BLaER1 treated with 17β-estradiol and CSF1 and Interleukin-3, amounts not matched to agents 10 nM and 100 nM (cell line): Measurements from ENCODE around the gene USP40.

ENCODE experiments used
- H3K27ac ChIP-seq, 11 experiments: shearing (Covaris generic); formaldehyde crosslinking; 2 replicates each; pipeline ENCODE4 v1.8.1; 2022
- H3K27me3 ChIP-seq, 11 experiments: shearing (Covaris generic); formaldehyde crosslinking; 2 replicates each; pipeline ENCODE4 v1.8.1; 2022
- H3K36me3 ChIP-seq, 11 experiments: shearing (Covaris generic); formaldehyde crosslinking; 2 replicates each; pipeline ENCODE4 v1.8.1; 2022
- H3K4me1 ChIP-seq, 10 experiments: shearing (Covaris generic); formaldehyde crosslinking; 2 replicates each; pipeline ENCODE4 v1.8.1; 2022
- H3K4me2 ChIP-seq, 11 experiments: shearing (Covaris generic); formaldehyde crosslinking; 2 replicates each; pipeline ENCODE4 v1.8.1; 2022
- H3K4me3 ChIP-seq, 10 experiments: shearing (Covaris generic); formaldehyde crosslinking; 2 replicates each; pipeline ENCODE4 v1.8.1; 2022
- H3K9ac ChIP-seq, 11 experiments: shearing (Covaris generic); formaldehyde crosslinking; 2 replicates each; pipeline ENCODE4 v1.8.1; 2022
- H3K9me3 ChIP-seq, 11 experiments: shearing (Covaris generic); formaldehyde crosslinking; replicated peaks in 1 of 11; 2 replicates each; pipeline ENCODE4 v1.8.1; 2022
- H4K20me1 ChIP-seq, 11 experiments: shearing (Covaris generic); formaldehyde crosslinking; 2 replicates each; pipeline ENCODE4 v1.8.1; 2022
- Cebpa-rat ChIP-seq, 11 experiments: shearing (Covaris generic); IDR thresholded peaks; 2 replicates each; pipeline ENCODE4 v1.8.1; 2022

The USP40 gene

DNA sequence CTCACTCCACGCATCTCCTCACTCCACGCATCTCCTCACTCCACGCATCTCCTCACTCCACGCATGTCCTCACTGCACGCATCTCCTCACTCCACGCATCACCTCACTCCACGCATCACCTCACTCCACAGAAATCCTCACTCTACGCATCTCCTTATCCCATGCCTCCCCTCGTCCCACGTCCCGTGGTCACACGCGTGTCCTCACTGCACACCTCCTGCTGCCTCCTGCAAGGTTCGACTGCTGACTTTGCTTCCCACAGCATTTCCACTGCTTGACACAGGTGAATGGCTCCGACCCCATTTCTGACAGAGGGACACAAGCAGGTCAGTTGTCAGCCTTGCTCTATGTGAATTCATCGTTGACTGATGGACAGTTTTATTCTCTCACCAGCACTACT lies 103.0 kb downstream of the USP40 start:
- no peak overlapping the region for H3K9ac ChIP-seq
- H3K4me2 ChIP-seq = no peak overlapping the region
- no peak overlapping the region for H3K4me3 ChIP-seq
- H4K20me1 ChIP-seq = peaks cover 0 to 98% (median 87%) of the 10 kb centered on the region in 11 experiments; a peak in 18 of 22 replicates
- H3K4me1 ChIP-seq = no peaks in the 10 kb centered on the region
- H3K36me3 ChIP-seq = peaks cover 95 to 100% (median 99%) of the 10 kb centered on the region in 11 experiments
- no peaks in the 10 kb centered on the region for H3K27me3 ChIP-seq
- no peak for TF ChIP-seq Cebpa-rat (IDR thresholded peaks at IDR 0.05)
- H3K27ac ChIP-seq = no peak overlapping the region
- no peaks in the 10 kb centered on the region for H3K9me3 ChIP-seq

DNA sequence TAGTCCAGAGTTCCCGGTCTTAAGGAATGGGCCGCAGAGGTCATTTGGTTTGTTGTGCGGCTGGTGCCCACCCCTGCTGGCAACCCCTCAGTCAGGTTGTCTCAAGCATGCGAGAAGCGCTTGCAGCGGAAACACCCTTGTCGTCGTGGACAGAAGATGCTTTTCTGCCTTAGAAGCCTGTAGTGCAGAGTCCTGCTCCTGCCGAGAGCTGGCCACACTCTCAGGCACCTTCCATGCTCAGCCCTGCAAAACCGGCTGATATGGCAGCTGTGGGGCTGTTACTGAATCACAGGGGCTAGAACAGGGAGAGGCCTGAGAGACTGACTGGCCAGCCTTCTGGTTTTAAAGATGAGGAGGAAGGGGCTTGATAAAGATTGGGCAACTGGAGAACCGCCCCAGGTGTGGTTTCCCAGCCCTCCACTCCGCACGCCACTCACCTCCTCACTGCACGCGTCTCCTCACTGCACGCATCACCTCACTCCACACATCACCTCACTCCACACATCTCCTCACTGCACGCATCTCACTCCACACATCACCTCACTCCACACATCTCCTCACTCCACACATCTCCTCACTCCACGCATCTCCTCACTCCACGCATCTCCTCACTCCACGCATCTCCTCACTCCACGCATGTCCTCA lies 103.6 kb downstream of the USP40 start:
- no peak for TF ChIP-seq Cebpa-rat (IDR thresholded peaks at IDR 0.05)
- Histone ChIP-seq H3K9ac (no peak overlapping the region), H3K36me3 (peaks cover 95 to 100% (median 99%) of the 10 kb centered on the region in 11 experiments), H4K20me1 (peaks cover 0 to 97% (median 87%) of the 10 kb centered on the region in 11 experiments; a peak in 18 of 22 replicates), H3K27ac (no peak overlapping the region), H3K4me2 (no peak overlapping the region), H3K9me3 (no peaks in the 10 kb centered on the region), H3K4me1 (no peaks in the 10 kb centered on the region), H3K27me3 (no peaks in the 10 kb centered on the region), H3K4me3 (no peak overlapping the region)

- peaks cover 95 to 100% (median 99%) of the 10 kb centered on the region in 11 experiments for H3K36me3 ChIP-seq
These were observed 104.3 kb downstream of the USP40 start for GRCh38 chr2:233462202-233462785.

GRCh38 chr2:233461481-233461891 lies 105.1 kb downstream of the USP40 start:
- no peak for TF ChIP-seq Cebpa-rat (IDR thresholded peaks at IDR 0.05)

More at GRCh38 chr2:233462202-233462785, 104.3 kb downstream of the USP40 start:
- H3K9ac ChIP-seq = no peak overlapping the region
- H4K20me1 ChIP-seq = peaks cover 0 to 97% (median 88%) of the 10 kb centered on the region in 11 experiments; a peak in 18 of 22 replicates
- no peak overlapping the region for H3K4me3 ChIP-seq
- no peak for TF ChIP-seq Cebpa-rat (IDR thresholded peaks at IDR 0.05)
- H3K27me3 ChIP-seq = no peaks in the 10 kb centered on the region
- H3K4me2 ChIP-seq = no peak overlapping the region
- H3K9me3 ChIP-seq = no peaks in the 10 kb centered on the region
- no peak overlapping the region for H3K27ac ChIP-seq
- H3K4me1 ChIP-seq = no peaks in the 10 kb centered on the region

GRCh38 chr2:233460726-233461441 lies 105.7 kb downstream of the USP40 start:
- peaks cover 0 to 99% (median 88%) of the 10 kb centered on the region in 11 experiments; a peak in 18 of 22 replicates for H4K20me1 ChIP-seq
- no peaks in the 10 kb centered on the region for H3K9me3 ChIP-seq
- H3K4me3 ChIP-seq = no peak overlapping the region
- no peak overlapping the region for H3K4me2 ChIP-seq
- H3K4me1 ChIP-seq = no peaks in the 10 kb centered on the region
- TF ChIP-seq Cebpa-rat (IDR thresholded peaks at IDR 0.05) = no peak
- H3K27me3 ChIP-seq = no peaks in the 10 kb centered on the region
- no peak overlapping the region for H3K27ac ChIP-seq
- peaks cover 98 to 100% (median 99%) of the 10 kb centered on the region in 11 experiments for H3K36me3 ChIP-seq
- no peak overlapping the region for H3K9ac ChIP-seq

More at GRCh38 chr2:233461481-233461891, 105.1 kb downstream of the USP40 start:
- H4K20me1 ChIP-seq = peaks cover 0 to 97% (median 88%) of the 10 kb centered on the region in 11 experiments; a peak in 18 of 22 replicates
- H3K4me3 ChIP-seq = no peak overlapping the region
- peaks cover 95 to 100% (median 99%) of the 10 kb centered on the region in 11 experiments for H3K36me3 ChIP-seq
- H3K9ac ChIP-seq = no peak overlapping the region
- H3K4me2 ChIP-seq = no peak overlapping the region
- no peaks in the 10 kb centered on the region for H3K4me1 ChIP-seq
- H3K27ac ChIP-seq = no peak overlapping the region
- no peaks in the 10 kb centered on the region for H3K27me3 ChIP-seq
- H3K9me3 ChIP-seq = no peaks in the 10 kb centered on the region

- Histone ChIP-seq H3K27ac (no peak overlapping the region), H3K36me3 (peaks cover 99 to 100% (median 100%) of the 10 kb centered on the region in 11 experiments), H3K4me3 (no peak overlapping the region), H3K4me1 (peaks cover 0 to 11% (median 0%) of the 10 kb centered on the region in 10 experiments; a peak in 3 of 20 replicates), H3K27me3 (no peaks in the 10 kb centered on the region), H3K9me3 (no peaks in the 10 kb centered on the region), H3K4me2 (no peak overlapping the region), H3K9ac (no peak overlapping the region), H4K20me1 (peaks cover 0 to 99% (median 93%) of the 10 kb centered on the region in 11 experiments; a peak in 18 of 22 replicates)
- TF ChIP-seq Cebpa-rat (IDR thresholded peaks at IDR 0.05) = no peak
These were observed 107.2 kb downstream of the USP40 start for GRCh38 chr2:233459426-233459825.

DNA sequence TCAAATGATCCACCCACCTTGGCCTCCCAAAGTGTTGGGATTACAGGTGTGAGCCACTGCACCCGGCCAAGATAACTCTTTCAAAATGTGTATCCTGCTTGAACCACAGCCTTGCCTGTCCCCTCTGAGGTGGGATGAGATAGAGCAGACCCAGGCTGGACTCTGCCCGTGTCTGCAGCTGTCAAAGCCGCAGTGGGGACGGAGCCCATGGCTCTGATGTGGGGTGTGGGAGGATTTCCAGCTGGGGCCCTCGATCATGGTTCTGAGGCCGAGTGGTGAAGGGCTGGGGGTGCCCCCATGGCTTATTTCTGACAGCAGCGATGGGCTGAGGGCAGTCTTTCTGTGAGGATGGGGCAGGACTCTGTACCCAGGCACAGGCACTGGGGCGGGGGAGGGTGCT lies 107.8 kb downstream of the USP40 start:
- no peaks in the 10 kb centered on the region for H3K27me3 ChIP-seq
- H4K20me1 ChIP-seq = peaks cover 0 to 99% (median 92%) of the 10 kb centered on the region in 11 experiments; a peak in 18 of 22 replicates
- no peaks in the 10 kb centered on the region for H3K9me3 ChIP-seq
- H3K4me2 ChIP-seq = no peak overlapping the region
- no peak for TF ChIP-seq Cebpa-rat (IDR thresholded peaks at IDR 0.05)
- H3K9ac ChIP-seq = no peak overlapping the region
- peaks cover 99 to 100% (median 100%) of the 10 kb centered on the region in 11 experiments for H3K36me3 ChIP-seq
- peaks cover 0 to 11% (median 0%) of the 10 kb centered on the region in 10 experiments; a peak in 3 of 20 replicates for H3K4me1 ChIP-seq
- H3K27ac ChIP-seq = no peak overlapping the region
- no peak overlapping the region for H3K4me3 ChIP-seq

- Histone ChIP-seq H3K4me1 (peaks cover 0 to 11% (median 0%) of the 10 kb centered on the region in 10 experiments; a peak in 3 of 20 replicates), H3K27ac (no peak overlapping the region), H3K9ac (no peak overlapping the region), H3K4me3 (no peak overlapping the region), H4K20me1 (peaks cover 0 to 100% (median 96%) of the 10 kb centered on the region in 11 experiments; a peak in 18 of 22 replicates), H3K36me3 (peaks cover 100% of the 10 kb centered on the region in 11 experiments), H3K4me2 (no peak overlapping the region), H3K27me3 (no peaks in the 10 kb centered on the region), H3K9me3 (no peaks in the 10 kb centered on the region)
- TF ChIP-seq Cebpa-rat (IDR thresholded peaks at IDR 0.05) = no peak
These were observed 108.5 kb downstream of the USP40 start for GRCh38 chr2:233458031-233458610.
